GM23338 (cell line): Measurements from ENCODE around the gene DPF3.

Source experiments
- CREB1 ChIP-seq: fragments of 250-450 bp; sonication (Bioruptor Pico); IDR thresholded peaks from 2 replicates; pipeline ENCODE4 v1.5.0; 2020; ENCODE audit warnings: low read depth, mild to moderate bottlenecking, moderate library complexity
- CTCF ChIP-seq, 2 experiments: fragments of 200-600 bp in 1 of 2; sonication (generic) in 1 of 2; conservative IDR thresholded peaks; 2 replicates each; pipeline versions ENCODE4 v1.5.1 to v1.6.1; 2016 to 2017; ENCODE audit warnings: antibody characterized with exemption in 2 of 2, low read depth in 2 of 2, mild to moderate bottlenecking in 2 of 2, moderate library complexity in 1 of 2
- POLR2AphosphoS5 ChIP-seq: IDR thresholded peaks from 2 replicates; pipeline ENCODE4 v1.6.1; 2016; ENCODE audit warnings: antibody characterized with exemption, low read depth

- TF ChIP-seq CTCF (conservative IDR thresholded peaks at IDR 0.05; ENCODE audit: low read depth in 2 of 2) (no peak), POLR2AphosphoS5 (no peak), CREB1 (no peak)
These were observed 319.2 kb downstream of the DPF3 start for GRCh38 chr14:72574715-72575114.
